NCI-H748 treated with DMSO at 0.1 percent for 48 hours (cell line): ENCODE data around the gene SORD.
"Not testable (repeated sequence)": the region's sequence is repeated elsewhere in the genome, so short reads cannot be mapped to it uniquely, and the experiment has no call there.

ENCODE experiments used
- DNase-seq: peaks from one replicate; lab custom pipeline; 2025; lab: John Stamatoyannopoulos, UW

The SORD gene

DNA sequence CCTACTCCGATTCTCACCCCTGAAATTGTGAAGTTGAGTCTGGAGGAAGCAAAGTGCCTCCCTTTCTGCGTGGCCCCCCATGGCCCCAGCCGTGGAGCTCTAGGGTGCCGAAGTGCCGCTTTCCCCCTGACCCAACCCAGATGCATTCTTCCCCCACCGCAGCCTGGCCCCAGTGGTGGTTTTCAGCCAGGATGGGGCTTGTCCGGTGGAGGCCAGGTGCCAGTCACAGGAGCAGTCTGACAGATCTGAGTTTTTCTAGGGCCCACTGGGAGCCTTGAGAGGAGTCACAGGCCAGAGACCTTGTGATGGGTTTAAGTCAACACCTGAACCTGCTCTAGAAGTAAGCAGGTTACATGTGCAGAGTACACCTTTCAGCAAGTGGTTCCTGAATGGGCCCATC, 39.3 kb downstream of the SORD start:
- not testable (repeated sequence) for DNase-seq

- no peak for DNase-seq
Observed at GRCh38 chr15:45064386-45064785, 41.4 kb downstream of the SORD start.

DNA sequence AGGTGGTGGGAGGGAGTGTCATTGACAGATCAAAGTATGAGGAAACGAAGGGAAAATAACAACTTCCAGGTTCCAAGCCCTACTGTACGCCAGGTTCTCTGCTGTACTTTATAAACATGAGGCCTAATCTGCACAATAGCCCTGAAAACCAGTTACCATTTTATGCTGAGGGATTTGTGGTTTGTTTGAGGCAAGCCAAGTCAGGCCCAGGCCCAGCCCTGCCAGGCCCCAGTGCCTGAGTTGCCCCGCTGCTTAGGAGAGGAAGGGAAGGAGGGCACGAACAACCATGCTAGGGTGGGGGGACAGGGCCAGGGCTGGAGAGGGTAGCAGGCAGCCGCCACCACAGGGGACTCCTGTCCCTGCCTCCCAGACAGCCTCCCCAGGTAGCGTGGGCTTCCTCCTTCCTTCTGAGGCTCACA, 47.0 kb downstream of the SORD start:
- not testable (repeated sequence) for DNase-seq

GRCh38 chr15:45073602-45074001, 50.6 kb downstream of the SORD start:
- DNase-seq = not testable (repeated sequence)

- not testable (repeated sequence) for DNase-seq
Observed at GRCh38 chr15:45075440-45076320, 52.7 kb downstream of the SORD start.

DNA sequence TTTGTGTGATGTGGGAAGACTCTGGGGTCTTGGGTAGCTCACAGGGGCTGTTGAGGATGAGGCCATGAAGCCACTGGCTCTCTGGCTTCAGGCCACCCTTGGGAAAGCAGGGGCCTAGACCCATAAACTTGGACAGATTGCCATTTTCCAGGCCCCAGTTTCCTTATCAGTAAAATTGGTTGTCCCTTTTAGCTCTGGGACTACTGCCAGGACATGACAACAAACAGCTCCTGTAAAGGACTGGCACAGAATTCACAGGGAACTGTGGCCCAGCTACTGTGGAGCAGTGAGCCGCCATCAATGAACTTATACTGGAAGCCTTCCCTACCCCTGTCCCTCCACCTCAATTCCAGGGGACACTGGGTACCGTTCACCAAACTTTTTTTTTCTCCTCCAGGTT, 54.4 kb downstream of the SORD start:
- not testable (repeated sequence) for DNase-seq

- not testable (repeated sequence) for DNase-seq
Observed at GRCh38 chr15:45079201-45079600, 56.2 kb downstream of the SORD start.

GRCh38 chr15:45079628-45080246, 56.7 kb downstream of the SORD start:
- DNase-seq = not testable (repeated sequence)

GRCh38 chr15:45080593-45080992, 57.6 kb downstream of the SORD start:
- not testable (repeated sequence) for DNase-seq

DNA sequence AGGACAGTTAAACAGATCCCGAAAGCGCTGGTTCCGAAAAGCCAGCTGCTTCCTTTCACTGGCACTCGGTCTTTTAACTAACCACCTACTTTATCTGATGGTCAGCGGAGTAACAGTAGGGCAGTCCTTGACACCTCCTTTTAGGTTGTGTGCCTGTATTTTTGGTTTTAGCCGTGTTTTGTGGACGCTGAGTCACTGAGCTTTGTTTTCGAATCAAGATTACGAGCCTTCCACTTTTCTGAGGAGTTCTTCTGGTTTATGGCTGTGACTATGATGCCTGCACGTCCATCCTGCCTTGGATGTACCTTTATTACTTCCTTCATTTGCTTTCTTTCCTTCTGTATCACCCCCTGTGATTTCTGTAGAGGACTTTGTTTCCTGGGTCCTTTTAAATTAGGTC, 59.4 kb downstream of the SORD start:
- not testable (repeated sequence) for DNase-seq

- no peak for DNase-seq
Observed at GRCh38 chr15:45083223-45083622, 60.2 kb downstream of the SORD start.

- no peak for DNase-seq
Observed at GRCh38 chr15:45084163-45084562, 61.2 kb downstream of the SORD start.

GRCh38 chr15:45087513-45087912, 64.5 kb downstream of the SORD start:
- DNase-seq = no peak

DNA sequence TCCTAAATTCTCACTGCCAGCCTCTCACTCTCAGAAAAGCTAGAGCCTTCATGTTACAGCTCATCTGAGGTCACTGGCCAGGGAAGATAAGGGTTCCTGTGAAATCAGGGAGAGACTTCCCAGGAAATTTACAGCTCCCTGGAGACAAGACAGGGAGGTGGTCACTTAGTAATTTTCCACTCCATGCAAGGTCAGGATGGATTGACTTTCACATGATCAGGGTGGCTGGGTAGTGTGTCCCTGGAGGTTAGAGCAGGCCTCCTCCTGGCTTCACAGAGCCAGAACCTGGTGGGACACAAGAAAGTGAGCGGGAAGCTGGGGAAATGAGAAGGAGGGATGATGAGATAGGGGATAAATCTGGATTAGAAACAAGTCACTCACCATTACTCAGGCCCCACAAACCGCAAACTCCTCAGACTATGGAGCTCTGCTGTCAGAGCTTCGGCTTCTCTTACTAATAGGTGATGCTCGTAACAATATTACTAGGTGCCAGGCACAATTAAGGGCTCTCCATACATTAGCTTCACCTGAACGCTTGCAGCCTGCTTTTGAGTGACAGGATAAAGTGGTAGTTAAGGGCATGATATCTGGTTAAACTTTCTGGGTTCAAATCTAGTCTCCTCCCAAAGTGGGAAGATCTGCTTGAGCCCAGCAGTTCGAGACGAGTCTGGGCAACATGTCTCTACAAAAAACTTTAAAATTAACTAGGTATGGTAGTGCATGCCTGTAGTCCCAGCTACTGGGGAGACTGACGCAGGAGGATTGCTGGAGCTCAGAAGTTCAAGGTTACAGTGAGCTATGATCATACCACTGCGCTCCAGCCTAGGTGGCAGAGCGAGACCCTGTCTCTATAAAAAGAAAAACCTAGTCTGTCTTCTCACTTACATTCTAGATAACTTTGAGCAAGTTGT, 66.1 kb downstream of the SORD start:
- DNase-seq = no peak

- DNase-seq = no peak
Observed at GRCh38 chr15:45089712-45090373, 66.8 kb downstream of the SORD start.

- DNase-seq = no peak
Observed at GRCh38 chr15:45091161-45091560, 68.2 kb downstream of the SORD start.

DNA sequence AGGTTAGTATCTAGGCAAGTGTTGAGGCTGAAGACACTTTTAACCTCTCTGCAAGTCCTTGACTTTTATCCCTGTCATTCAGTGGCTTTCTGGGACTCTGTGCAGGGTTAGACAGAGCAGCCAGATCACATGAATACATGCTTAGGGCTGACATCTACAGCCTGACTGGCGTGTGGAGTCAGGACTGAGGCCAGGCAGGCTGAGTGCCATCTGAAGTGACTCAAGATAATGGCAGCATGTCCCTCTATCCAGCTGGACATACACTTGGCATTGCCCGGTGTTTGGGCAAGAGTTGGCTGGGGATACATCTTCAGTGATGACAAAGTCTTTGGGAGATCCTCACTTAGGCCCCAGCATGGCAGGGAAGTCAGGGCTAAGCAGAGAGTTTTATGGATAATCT, 68.6 kb downstream of the SORD start:
- DNase-seq = no peak

- DNase-seq = no peak
Observed at GRCh38 chr15:45093013-45093412, 70.0 kb downstream of the SORD start.

GRCh38 chr15:45093622-45094357, 70.8 kb downstream of the SORD start:
- no peak for DNase-seq

- DNase-seq = no peak
Observed at GRCh38 chr15:45094358-45094730, 71.3 kb downstream of the SORD start.

DNA sequence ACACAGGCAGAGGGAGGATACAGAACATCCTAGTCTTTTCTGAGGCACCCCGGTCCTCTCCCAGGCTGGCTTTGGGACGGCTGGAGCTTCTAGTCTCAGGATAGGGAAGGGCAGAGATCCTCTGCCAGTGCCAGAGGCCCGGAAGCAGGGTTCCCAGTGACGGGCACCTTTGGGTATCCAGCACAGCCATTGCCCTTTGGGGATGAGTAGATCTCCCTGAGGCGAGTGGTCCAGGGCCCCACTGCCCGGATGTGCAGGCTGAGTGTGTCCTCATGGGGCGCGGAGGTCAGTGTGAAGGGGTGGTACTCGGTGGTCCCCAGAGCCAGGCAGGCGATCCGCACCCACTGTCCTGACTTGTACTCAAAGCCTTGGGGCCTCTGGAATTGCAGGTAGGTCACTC, 72.7 kb downstream of the SORD start:
- DNase-seq = no peak
